ENCODE measurements around the gene IFNAR1. TPM values are rescaled to one million over a fixed set of nuclear protein-coding genes. Genes with fewer than 3 reads are reported as not detected.

The IFNAR1 gene
- total and polyA plus RNA-seq, 2 donors (not counting 1 experiment from before 2014, with no cell fraction given) = 17.5 to 23.1 TPM

DNA sequence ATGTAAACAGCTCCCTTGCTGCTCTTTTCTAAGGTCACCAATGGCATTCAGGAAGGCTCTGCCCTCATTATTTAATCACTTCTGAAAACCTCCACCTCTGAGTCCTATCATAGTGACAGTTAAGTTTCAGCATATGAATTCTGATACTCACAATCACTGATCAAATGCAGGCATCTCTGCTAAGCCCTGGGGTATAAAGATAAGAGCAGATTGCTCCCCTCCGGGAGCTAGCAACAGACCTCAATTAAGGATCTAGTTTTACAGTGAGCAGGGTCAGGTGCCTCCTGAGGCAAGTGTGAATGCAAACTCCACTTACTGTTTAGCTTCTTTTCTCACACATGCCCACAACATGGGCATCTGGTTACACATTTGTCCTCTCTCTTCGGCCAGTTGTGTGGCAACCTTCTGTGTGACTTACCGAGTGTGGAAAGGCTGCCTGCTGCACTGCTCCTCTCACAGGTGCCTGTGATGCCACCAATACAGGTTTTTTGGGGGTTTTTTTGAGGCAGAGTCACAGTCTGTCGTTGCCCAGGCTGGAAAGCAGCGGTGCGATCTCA is 43.6 kb upstream of the IFNAR1 start:
- H3K79me2 ChIP-seq (ENCODE audit: control insufficient read depth, insufficient read depth, low read length) = no peaks in the 10 kb centered on the region
- peaks cover 7% of the 10 kb centered on the region for H3K36me3 ChIP-seq (ENCODE audit: control insufficient read depth, insufficient read depth, low read length)
- no peak for TF ChIP-seq EZH2 (IDR thresholded peaks at IDR 0.05; ENCODE audit: low read length, missing control alignments)
- H3K27ac ChIP-seq (ENCODE audit: insufficient read depth, low read length) = no peak overlapping the region
- no peaks in the 10 kb centered on the region for H3K4me1 ChIP-seq (ENCODE audit: control insufficient read depth, extremely low read depth, insufficient read depth, low read length)
- H3K4me2 ChIP-seq (ENCODE audit: extremely low read depth, insufficient read depth, low read length) = no peak overlapping the region
- H4K20me1 ChIP-seq (ENCODE audit: control insufficient read depth, extremely low read depth, insufficient read depth, low read length) = no peaks in the 10 kb centered on the region
- DNase-seq (ENCODE audit: low read depth in 2 of 2) = no peak
- H2AFZ ChIP-seq (ENCODE audit: low read length) = no peak overlapping the region
- no peak overlapping the region for H3K4me3 ChIP-seq (replicated peaks in 1 of 4; ENCODE audit: control extremely low read depth in 1 of 4, insufficient read depth in 1 of 4, low read depth in 3 of 4, low read length in 4 of 4)
- H3K27me3 ChIP-seq (ENCODE audit: control insufficient read depth, insufficient read depth, low read length) = no peaks in the 10 kb centered on the region
- no peaks in the 10 kb centered on the region for H3K9me3 ChIP-seq (ENCODE audit: control insufficient read depth, insufficient read depth, low read depth, low read length)
- H3K9ac ChIP-seq (ENCODE audit: insufficient read depth, low read length) = no peak overlapping the region

DNA sequence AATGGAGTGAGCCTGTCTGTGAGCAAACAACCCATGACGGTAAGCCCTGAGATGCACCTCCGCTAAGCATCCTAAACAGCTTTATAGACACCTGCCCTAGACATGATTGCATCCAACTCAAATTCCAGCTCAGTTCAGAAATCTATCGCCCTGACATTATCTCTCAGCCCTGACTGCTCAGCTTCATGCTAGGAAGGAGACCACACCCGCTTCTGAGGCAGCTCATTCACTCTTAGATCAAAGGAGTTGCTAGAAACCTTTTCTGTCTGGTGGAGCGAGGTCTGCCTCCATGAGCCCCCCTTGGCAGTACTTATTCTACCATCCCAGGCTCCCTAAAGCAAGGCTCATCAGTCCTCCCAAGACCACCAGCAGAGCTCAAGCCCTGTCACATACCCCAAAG is 41.6 kb upstream of the IFNAR1 start:
- Histone ChIP-seq H3K9me3 (ENCODE audit: control insufficient read depth, insufficient read depth, low read depth, low read length) (no peaks in the 10 kb centered on the region), H3K4me1 (ENCODE audit: control insufficient read depth, extremely low read depth, insufficient read depth, low read length) (peaks cover 6% of the 10 kb centered on the region), H3K27ac (ENCODE audit: insufficient read depth, low read length) (no peak overlapping the region), H3K36me3 (ENCODE audit: control insufficient read depth, insufficient read depth, low read length) (peaks cover 10% of the 10 kb centered on the region), H3K4me3 (replicated peaks in 1 of 4; ENCODE audit: control extremely low read depth in 1 of 4, insufficient read depth in 1 of 4, low read depth in 3 of 4, low read length in 4 of 4) (no peak overlapping the region), H4K20me1 (ENCODE audit: control insufficient read depth, extremely low read depth, insufficient read depth, low read length) (no peaks in the 10 kb centered on the region), H3K4me2 (ENCODE audit: extremely low read depth, insufficient read depth, low read length) (no peak overlapping the region), H3K9ac (ENCODE audit: insufficient read depth, low read length) (no peak overlapping the region), H3K79me2 (ENCODE audit: control insufficient read depth, insufficient read depth, low read length) (no peaks in the 10 kb centered on the region), H3K27me3 (ENCODE audit: control insufficient read depth, insufficient read depth, low read length) (no peaks in the 10 kb centered on the region), H2AFZ (ENCODE audit: low read length) (no peak overlapping the region)
- TF ChIP-seq, protein P1, sequence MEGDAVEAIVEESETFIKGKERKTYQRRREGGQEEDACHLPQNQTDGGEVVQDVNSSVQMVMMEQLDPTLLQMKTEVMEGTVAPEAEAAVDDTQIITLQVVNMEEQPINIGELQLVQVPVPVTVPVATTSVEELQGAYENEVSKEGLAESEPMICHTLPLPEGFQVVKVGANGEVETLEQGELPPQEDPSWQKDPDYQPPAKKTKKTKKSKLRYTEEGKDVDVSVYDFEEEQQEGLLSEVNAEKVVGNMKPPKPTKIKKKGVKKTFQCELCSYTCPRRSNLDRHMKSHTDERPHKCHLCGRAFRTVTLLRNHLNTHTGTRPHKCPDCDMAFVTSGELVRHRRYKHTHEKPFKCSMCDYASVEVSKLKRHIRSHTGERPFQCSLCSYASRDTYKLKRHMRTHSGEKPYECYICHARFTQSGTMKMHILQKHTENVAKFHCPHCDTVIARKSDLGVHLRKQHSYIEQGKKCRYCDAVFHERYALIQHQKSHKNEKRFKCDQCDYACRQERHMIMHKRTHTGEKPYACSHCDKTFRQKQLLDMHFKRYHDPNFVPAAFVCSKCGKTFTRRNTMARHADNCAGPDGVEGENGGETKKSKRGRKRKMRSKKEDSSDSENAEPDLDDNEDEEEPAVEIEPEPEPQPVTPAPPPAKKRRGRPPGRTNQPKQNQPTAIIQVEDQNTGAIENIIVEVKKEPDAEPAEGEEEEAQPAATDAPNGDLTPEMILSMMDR (conservative IDR thresholded peaks at IDR 0.05 in 1 of 2, IDR thresholded peaks at IDR 0.05 in 1 of 2; ENCODE audit: low read depth in 1 of 2, low read length in 2 of 2) = no peak
- no peak for TF ChIP-seq EZH2 (IDR thresholded peaks at IDR 0.05; ENCODE audit: low read length, missing control alignments)
- no peak for DNase-seq (ENCODE audit: low read depth in 2 of 2)

DNA sequence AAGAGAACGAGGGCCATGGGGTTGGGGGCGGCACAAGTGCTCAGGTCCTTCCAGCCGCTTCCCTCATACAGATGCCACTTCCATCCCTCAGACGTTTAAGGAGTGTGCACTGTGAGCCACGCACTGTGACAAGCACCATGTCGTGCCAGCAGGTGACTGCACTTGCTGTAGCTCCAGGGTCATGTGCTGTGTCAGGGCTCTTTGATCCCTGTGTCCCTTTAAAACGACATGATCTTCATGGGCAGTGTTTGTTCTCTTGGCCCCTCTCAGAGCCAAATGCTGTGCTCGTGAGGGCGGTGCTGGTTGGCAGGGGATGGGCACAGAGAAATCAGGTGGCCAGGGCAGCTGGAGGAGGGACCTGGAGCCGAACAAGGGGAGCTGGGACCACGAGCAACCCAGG is 38.7 kb upstream of the IFNAR1 start:
- H3K36me3 ChIP-seq (ENCODE audit: control insufficient read depth, insufficient read depth, low read length) = peaks cover 6% of the 10 kb centered on the region
- H3K27me3 ChIP-seq (ENCODE audit: control insufficient read depth, insufficient read depth, low read length) = no peaks in the 10 kb centered on the region
- DNase-seq (ENCODE audit: low read depth in 2 of 2) = no peak
- no peaks in the 10 kb centered on the region for H3K9me3 ChIP-seq (ENCODE audit: control insufficient read depth, insufficient read depth, low read depth, low read length)
- H3K4me2 ChIP-seq (ENCODE audit: extremely low read depth, insufficient read depth, low read length) = no peak overlapping the region
- H3K79me2 ChIP-seq (ENCODE audit: control insufficient read depth, insufficient read depth, low read length) = no peaks in the 10 kb centered on the region
- H4K20me1 ChIP-seq (ENCODE audit: control insufficient read depth, extremely low read depth, insufficient read depth, low read length) = no peaks in the 10 kb centered on the region
- TF ChIP-seq, protein P1 (conservative IDR thresholded peaks at IDR 0.05 in 1 of 2, IDR thresholded peaks at IDR 0.05 in 1 of 2; ENCODE audit: low read depth in 1 of 2, low read length in 2 of 2) = no peak
- TF ChIP-seq EZH2 (IDR thresholded peaks at IDR 0.05; ENCODE audit: low read length, missing control alignments) = no peak
- H3K27ac ChIP-seq (ENCODE audit: insufficient read depth, low read length) = no peak overlapping the region
- no peak overlapping the region for H2AFZ ChIP-seq (ENCODE audit: low read length)
- peaks cover 6% of the 10 kb centered on the region for H3K4me1 ChIP-seq (ENCODE audit: control insufficient read depth, extremely low read depth, insufficient read depth, low read length)
- no peak overlapping the region for H3K4me3 ChIP-seq (replicated peaks in 1 of 4; ENCODE audit: control extremely low read depth in 1 of 4, insufficient read depth in 1 of 4, low read depth in 3 of 4, low read length in 4 of 4)
- no peak overlapping the region for H3K9ac ChIP-seq (ENCODE audit: insufficient read depth, low read length)

Measured in fibroblast of lung (primary cell).